Astrocyte (in vitro differentiated cells and primary cell): ENCODE results near the gene MICAL2. TPM values are rescaled to one million over a fixed set of nuclear protein-coding genes. Genes with fewer than 3 reads are reported as not detected.

ENCODE experiments used
- DNase-seq: peaks from one replicate; pipeline ENCODE4 v3.0.0-alpha.2; 2010; ENCODE audit warnings: low read depth
- FAIRE-seq: peaks from 2 replicates; lab custom pipeline; 2011; peaks lifted over from hg19 to GRCh38; lab: Jason Lieb, UNC
- H2AFZ ChIP-seq: 2 replicates; pipeline ENCODE4 v1.6.0; 2012; ENCODE audit warnings: low read depth, low read length, inconsistent platforms
- H3K27ac ChIP-seq: 2 replicates; pipeline ENCODE4 v1.5.1; 2011; ENCODE audit warnings: low read depth, low read length, inconsistent platforms
- H3K27me3 ChIP-seq: 2 replicates; pipeline ENCODE4 v1.6.0; 2011; ENCODE audit warnings: low read length, inconsistent platforms; ENCODE audit not compliant: insufficient read depth
- H3K36me3 ChIP-seq: 2 replicates; pipeline ENCODE4 v1.5.1; 2011; ENCODE audit warnings: low read length, inconsistent platforms; ENCODE audit not compliant: insufficient read depth
- H3K4me1 ChIP-seq: 2 replicates; pipeline ENCODE4 v1.5.1; 2011; ENCODE audit warnings: low read length, inconsistent platforms; ENCODE audit not compliant: insufficient read depth
- H3K4me2 ChIP-seq: 2 replicates; pipeline ENCODE4 v1.6.0; 2012; ENCODE audit warnings: low read length, inconsistent platforms
- H3K4me3 ChIP-seq: 2 replicates; pipeline ENCODE4 v1.5.1; 2011; ENCODE audit warnings: low read depth, mild to moderate bottlenecking, low read length, inconsistent platforms; ENCODE audit not compliant: insufficient read depth
- H3K79me2 ChIP-seq: 2 replicates; pipeline ENCODE4 v1.6.0; 2012; ENCODE audit warnings: mild to moderate bottlenecking, low read length, inconsistent platforms; ENCODE audit not compliant: insufficient read depth
- H3K9ac ChIP-seq: 2 replicates; pipeline ENCODE4 v1.6.0; 2012; ENCODE audit warnings: mild to moderate bottlenecking, low read length, inconsistent platforms
- H3K9me3 ChIP-seq: 2 replicates; pipeline ENCODE4 v1.5.1; 2012; ENCODE audit warnings: low read depth, mild to moderate bottlenecking, low read length, inconsistent platforms; ENCODE audit not compliant: insufficient read depth
- H4K20me1 ChIP-seq: 2 replicates; pipeline ENCODE4 v1.6.0; 2012; ENCODE audit warnings: low read length, inconsistent platforms; ENCODE audit not compliant: insufficient read depth
- H3K27ac Mint-ChIP-seq: one replicate; pipeline ENCODE4 v1.8.0; 2021; ENCODE audit warnings: mild to moderate bottlenecking, mixed read lengths; ENCODE audit not compliant: unreplicated experiment
- H3K27me3 Mint-ChIP-seq: one replicate; pipeline ENCODE4 v1.8.0; 2021; ENCODE audit warnings: low read depth, mixed read lengths; ENCODE audit not compliant: unreplicated experiment
- H3K36me3 Mint-ChIP-seq: one replicate; pipeline ENCODE4 v1.8.0; 2021; ENCODE audit warnings: low read depth, mixed read lengths; ENCODE audit not compliant: unreplicated experiment
- H3K4me1 Mint-ChIP-seq: one replicate; pipeline ENCODE4 v1.8.0; 2021; ENCODE audit warnings: low read depth, mixed read lengths; ENCODE audit not compliant: unreplicated experiment
- H3K4me3 Mint-ChIP-seq: one replicate; pipeline ENCODE4 v1.8.0; 2021; ENCODE audit warnings: mild to moderate bottlenecking, moderate library complexity, mixed read lengths; ENCODE audit not compliant: unreplicated experiment
- H3K9me3 Mint-ChIP-seq: one replicate; pipeline ENCODE4 v1.8.0; 2021; ENCODE audit warnings: mild to moderate bottlenecking, mixed read lengths; ENCODE audit not compliant: unreplicated experiment
- EZH2 ChIP-seq: IDR thresholded peaks from 2 replicates; pipeline ENCODE4 v1.6.1; 2012; ENCODE audit warnings: mild to moderate bottlenecking, low read length, inconsistent platforms; ENCODE audit not compliant: insufficient read depth
- total RNA-seq: library from RNA; stranded (reverse); gene quantifications from 2 replicates; pipeline ENCODE4 v1.2.1, GENCODE V29; 2021
- TF ChIP-seq, protein P1 (sequence below): IDR thresholded peaks from 2 replicates; pipeline ENCODE4 v1.5.1; 2011; ENCODE audit warnings: low read depth, mild to moderate bottlenecking, inconsistent platforms, low read length, moderate library complexity; ENCODE audit not compliant: insufficient read depth

MICAL2 gene
- total RNA-seq, 1 donor from 2014 or later: 357 TPM

DNA sequence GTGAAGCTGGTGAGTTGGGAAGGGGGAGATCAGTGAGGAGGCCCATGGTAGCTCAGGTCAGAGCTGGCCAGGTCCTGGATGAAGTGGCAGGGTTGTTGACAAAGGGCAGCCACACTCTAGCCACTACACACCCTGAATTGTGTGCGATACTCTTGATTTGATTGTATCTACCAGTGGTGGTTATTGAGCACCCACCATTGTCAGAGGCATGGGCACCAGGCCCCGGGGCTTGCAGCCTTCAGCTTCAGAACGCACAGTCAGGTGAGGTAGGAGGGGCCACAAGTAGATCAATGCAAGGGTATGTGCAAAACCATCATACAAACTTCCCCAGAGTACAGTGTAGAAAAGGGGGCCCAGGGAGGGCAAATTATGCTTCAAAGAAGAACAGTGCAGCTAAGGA lies 38.1 kb downstream of the MICAL2 start:
- peak overlapping the region; percentile 47 for H3K27ac Mint-ChIP-seq
- FAIRE-seq: no peak
- DNase-seq: no peak

DNA sequence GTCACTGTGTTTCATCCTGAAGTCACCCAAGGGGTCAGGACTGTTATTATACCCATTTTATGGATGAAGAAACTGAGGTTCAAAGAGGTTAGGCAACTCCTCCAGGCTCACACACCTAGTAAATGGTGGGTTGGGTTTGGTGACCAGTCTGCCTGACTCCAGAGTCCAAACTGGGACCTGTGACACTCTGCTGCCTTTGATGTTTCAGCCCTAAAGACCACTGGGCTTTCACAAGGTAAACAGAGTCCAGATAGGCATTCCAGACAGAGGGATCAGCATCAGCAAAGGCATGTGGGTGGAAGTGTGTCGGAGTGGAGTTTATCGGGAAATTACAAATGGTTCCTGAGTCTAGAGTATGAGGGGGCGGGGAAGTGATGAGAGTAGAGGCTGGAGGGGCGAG lies 38.5 kb downstream of the MICAL2 start:
- Mint-ChIP-seq H3K36me3 (peaks cover 45% of the 10 kb centered on the region), H3K9me3 (peaks cover 4% of the 10 kb centered on the region), H3K4me3 (no peak overlapping the region), H3K27me3 (no peaks in the 10 kb centered on the region), H3K4me1 (peaks cover 53% of the 10 kb centered on the region), H3K27ac (peak overlapping the region; percentile 47)
- DNase-seq (no peak), FAIRE-seq (no peak)
- Histone ChIP-seq H3K4me2 (peak overlapping the region; percentile 8), H3K79me2 (peaks cover 85% of the 10 kb centered on the region), H3K4me1 (peaks cover 33% of the 10 kb centered on the region), H3K9me3 (no peaks in the 10 kb centered on the region), H3K4me3 (no peak overlapping the region), H3K27me3 (no peaks in the 10 kb centered on the region), H3K36me3 (peaks cover 40% of the 10 kb centered on the region), H3K27ac (peak overlapping the region; percentile 73), H3K9ac (peak overlapping the region; percentile 58), H2AFZ (no peak overlapping the region), H4K20me1 (peaks cover 65% of the 10 kb centered on the region)
- no peak for TF ChIP-seq EZH2
- TF ChIP-seq, protein P1, sequence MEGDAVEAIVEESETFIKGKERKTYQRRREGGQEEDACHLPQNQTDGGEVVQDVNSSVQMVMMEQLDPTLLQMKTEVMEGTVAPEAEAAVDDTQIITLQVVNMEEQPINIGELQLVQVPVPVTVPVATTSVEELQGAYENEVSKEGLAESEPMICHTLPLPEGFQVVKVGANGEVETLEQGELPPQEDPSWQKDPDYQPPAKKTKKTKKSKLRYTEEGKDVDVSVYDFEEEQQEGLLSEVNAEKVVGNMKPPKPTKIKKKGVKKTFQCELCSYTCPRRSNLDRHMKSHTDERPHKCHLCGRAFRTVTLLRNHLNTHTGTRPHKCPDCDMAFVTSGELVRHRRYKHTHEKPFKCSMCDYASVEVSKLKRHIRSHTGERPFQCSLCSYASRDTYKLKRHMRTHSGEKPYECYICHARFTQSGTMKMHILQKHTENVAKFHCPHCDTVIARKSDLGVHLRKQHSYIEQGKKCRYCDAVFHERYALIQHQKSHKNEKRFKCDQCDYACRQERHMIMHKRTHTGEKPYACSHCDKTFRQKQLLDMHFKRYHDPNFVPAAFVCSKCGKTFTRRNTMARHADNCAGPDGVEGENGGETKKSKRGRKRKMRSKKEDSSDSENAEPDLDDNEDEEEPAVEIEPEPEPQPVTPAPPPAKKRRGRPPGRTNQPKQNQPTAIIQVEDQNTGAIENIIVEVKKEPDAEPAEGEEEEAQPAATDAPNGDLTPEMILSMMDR: no peak

More for the DNA sequence above, 38.1 kb downstream of the MICAL2 start:
- Histone ChIP-seq H2AFZ (no peak overlapping the region), H3K79me2 (peaks cover 85% of the 10 kb centered on the region), H3K36me3 (peaks cover 40% of the 10 kb centered on the region), H3K27me3 (no peaks in the 10 kb centered on the region), H3K9ac (peak overlapping the region; percentile 58), H3K4me2 (no peak overlapping the region), H3K4me1 (peaks cover 37% of the 10 kb centered on the region), H3K27ac (no peak overlapping the region), H3K9me3 (no peaks in the 10 kb centered on the region), H4K20me1 (peaks cover 66% of the 10 kb centered on the region), H3K4me3 (no peak overlapping the region)
- Mint-ChIP-seq H3K4me1 (peaks cover 57% of the 10 kb centered on the region), H3K9me3 (peaks cover 4% of the 10 kb centered on the region), H3K4me3 (no peak overlapping the region), H3K36me3 (peaks cover 45% of the 10 kb centered on the region), H3K27me3 (no peaks in the 10 kb centered on the region)
- TF ChIP-seq, protein P1: no peak
- TF ChIP-seq EZH2: no peak

DNA sequence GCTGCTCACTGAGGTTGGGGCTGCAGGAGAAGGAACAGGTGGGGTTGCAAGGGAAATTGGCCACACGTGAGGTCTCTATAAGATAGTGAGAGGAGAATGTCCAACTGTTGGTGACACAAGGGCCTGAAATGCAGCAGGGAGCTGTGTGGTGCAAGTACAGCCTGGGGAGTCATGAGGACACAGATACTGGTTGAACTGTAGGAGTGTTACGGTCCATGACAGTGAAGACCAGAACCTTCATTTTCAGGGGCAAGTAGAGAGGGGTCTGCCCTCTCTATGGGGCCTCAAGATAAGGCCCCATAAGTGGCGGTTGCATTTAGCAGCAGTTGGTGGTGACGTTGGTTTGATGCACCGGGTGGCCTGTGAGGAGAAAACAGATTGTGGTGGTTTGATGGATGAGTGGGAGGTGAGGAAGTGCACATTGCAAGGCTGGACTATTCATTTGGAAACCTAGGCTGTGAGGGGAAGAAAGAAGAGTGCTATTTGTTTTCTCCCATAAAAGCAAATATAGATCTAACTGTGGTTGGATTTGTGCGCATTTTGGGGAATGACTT lies 39.4 kb downstream of the MICAL2 start:
- Mint-ChIP-seq H3K9me3 (peaks cover 4% of the 10 kb centered on the region), H3K27ac (peak overlapping the region; percentile 20), H3K4me1 (peaks cover 44% of the 10 kb centered on the region), H3K4me3 (no peak overlapping the region), H3K27me3 (no peaks in the 10 kb centered on the region), H3K36me3 (peaks cover 43% of the 10 kb centered on the region)
- Histone ChIP-seq H3K4me1 (peaks cover 27% of the 10 kb centered on the region), H3K79me2 (peaks cover 85% of the 10 kb centered on the region), H3K9ac (peak overlapping the region; percentile 58), H3K4me2 (peak overlapping the region; percentile 27), H3K4me3 (no peak overlapping the region), H2AFZ (no peak overlapping the region), H3K9me3 (no peaks in the 10 kb centered on the region), H4K20me1 (peaks cover 56% of the 10 kb centered on the region), H3K36me3 (peaks cover 44% of the 10 kb centered on the region), H3K27ac (peak overlapping the region; percentile 73), H3K27me3 (no peaks in the 10 kb centered on the region)
- TF ChIP-seq EZH2: no peak
- TF ChIP-seq, protein P1: no peak
- no peak for FAIRE-seq
- peak; percentile 87 for DNase-seq
